SK-N-MC (cell line): ENCODE results near the gene AP3S1.

Source experiments
- EZH2 ChIP-seq: fragments of 200-600 bp; sonication (generic); IDR thresholded peaks from one replicate; pipeline ENCODE4 v1.6.1; 2017; ENCODE audit warnings: antibody characterized with exemption
- FOXP2 ChIP-seq: optimal IDR thresholded peaks from 2 replicates; pipeline ENCODE3; 2011; ENCODE audit warnings: mild to moderate bottlenecking, moderate library complexity; ENCODE audit not compliant: insufficient read depth; ENCODE audit errors: extremely low read length, control extremely low read depth
- POLR2AphosphoS5 ChIP-seq: IDR thresholded peaks from 2 replicates; pipeline ENCODE4 v1.6.1; 2012; ENCODE audit warnings: mild to moderate bottlenecking, low read depth, low read length, borderline replicate concordance

DNA sequence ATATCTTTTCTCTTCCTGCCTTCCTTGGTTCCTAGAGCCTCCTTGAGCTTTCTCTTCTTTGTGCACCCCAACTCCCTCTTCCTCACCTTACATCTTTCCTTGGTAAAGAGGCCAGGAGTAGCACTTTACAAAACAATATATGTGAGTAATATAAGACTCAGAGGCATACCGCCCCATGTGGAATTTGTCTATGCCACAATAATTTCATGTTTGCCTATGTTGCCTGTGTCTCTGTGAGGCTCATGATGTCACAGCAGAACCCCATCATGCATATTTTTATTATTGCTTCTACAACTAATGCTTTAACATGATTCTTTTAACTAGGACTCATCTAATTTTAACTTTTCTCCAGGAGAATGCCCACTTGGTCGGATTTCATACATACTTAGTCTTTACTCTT lies 105.5 kb downstream of the AP3S1 start:
- TF ChIP-seq EZH2 (no peak), POLR2AphosphoS5 (no peak), FOXP2 (no peak)
